HL-60/S4 treated with phorbol 12-myristate 13-acetate at 8.2 ng/mL for 4 days and 3 days (cell line): ENCODE data around the gene OARD1.
"Not testable (repeated sequence)": the region's sequence is repeated elsewhere in the genome, so short reads cannot be mapped to it uniquely, and the experiment has no call there.

Source experiments
- in situ Hi-C: fragments of 300-500 bp; cut with MboI; formaldehyde crosslinking; loops from 2 replicates; pipeline ENCODE4 v1.15.0; 2022; ENCODE audit warnings: low sequenced_read_pairs

Gene OARD1

DNA sequence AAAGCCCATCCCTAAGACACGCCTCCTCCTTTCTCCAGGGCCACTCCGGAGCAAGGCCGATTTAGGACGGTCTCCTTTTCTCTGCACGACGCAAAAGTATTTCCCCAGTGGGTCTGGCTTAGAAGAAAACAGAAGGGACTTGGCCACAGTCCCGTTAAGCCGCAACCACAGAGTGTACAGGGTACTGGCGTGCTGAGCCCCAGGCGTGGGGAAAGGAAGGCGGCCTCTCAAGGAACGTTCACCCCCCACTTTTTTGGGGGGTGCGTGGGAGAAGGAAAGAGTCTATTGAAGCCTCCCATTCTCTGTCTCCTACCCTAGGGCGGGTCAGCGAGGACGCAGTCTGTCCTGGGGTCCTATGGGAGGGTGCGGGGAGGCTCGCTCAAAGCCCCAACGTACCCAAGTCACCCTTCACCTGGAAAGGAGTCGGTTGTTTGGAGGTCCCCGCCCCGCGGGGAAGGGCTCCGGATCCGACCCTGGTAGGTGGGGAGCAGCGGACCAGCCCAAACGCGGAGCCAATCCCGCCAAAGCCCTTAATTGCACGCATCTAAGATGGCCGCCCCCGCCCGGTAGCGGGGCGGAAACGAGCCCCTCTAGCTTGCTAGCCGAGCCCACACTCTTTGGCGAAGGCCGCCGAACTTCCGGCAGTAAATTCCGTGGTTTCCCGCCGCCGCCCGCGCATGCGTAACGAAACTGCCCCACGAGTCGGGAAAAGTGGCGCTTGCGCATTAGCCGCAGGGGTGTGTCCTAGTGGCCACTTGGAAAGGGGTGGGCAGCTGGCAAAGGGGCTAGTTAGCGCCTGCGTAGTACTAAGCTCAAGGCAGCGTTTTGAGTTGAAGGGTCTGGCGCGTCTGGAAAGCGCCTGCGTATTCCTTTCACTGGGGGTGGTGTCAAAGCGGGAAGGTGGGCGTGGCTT is at the start of gene OARD1:
TSS of gene OARD1 (minus strand) at position 434 of the 913 bp plus-strand sequence. CDS start 722 bp downstream, outside the sequence.
- in situ Hi-C loops: no loop called here

GRCh38 chr6:41120058-41120457 is 47.9 kb upstream of the OARD1 start:
- in situ Hi-C loops: no loop called here

GRCh38 chr6:41119508-41119907 is 47.4 kb upstream of the OARD1 start:
- in situ Hi-C loops: no loop called here

DNA sequence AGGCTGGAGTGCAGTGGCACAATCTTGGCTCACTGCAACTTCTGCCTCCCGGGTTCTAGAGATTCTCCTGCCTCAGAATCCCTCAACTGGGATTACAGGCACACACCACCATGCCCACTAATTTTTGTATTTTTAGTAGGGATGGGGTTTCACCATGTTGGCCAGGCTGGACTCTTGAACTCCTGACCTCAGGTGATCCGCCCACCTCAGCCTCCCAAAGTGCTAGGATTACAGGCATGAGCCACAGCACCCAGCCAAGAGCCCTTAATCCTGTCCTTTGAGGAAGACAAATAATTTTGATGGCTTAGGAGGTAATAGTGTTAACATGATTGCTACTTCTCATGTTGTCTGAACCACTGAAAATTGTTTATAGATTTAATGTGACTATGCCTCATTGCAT is 42.9 kb upstream of the OARD1 start:
- in situ Hi-C loops: not testable (repeated sequence)

DNA sequence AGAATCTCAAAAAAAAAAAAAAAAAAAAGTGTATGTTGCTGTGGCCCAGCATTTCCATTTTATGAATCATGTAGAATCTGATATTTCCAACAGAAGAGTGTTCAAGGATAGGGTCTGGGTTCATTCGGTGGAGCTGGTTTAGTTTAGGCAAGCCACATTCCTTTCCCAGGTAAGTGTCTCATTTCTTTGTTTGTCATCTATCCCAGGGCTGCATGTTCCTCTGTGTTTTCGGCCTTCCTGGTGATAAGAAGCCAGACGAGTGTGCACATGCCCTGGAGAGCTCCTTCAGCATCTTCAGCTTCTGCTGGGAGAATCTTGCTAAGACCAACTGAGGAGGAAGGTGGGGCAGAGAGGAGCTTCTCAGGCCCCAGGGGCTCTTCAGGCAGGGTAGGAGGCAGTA is 38.9 kb upstream of the OARD1 start:
- in situ Hi-C loops: no loop called here

- in situ Hi-C loops: no loop called here
These were observed 31.7 kb upstream of the OARD1 start for GRCh38 chr6:41103847-41104246.

- in situ Hi-C loops: no loop called here
These were observed 28.7 kb upstream of the OARD1 start for GRCh38 chr6:41100871-41101287.

DNA sequence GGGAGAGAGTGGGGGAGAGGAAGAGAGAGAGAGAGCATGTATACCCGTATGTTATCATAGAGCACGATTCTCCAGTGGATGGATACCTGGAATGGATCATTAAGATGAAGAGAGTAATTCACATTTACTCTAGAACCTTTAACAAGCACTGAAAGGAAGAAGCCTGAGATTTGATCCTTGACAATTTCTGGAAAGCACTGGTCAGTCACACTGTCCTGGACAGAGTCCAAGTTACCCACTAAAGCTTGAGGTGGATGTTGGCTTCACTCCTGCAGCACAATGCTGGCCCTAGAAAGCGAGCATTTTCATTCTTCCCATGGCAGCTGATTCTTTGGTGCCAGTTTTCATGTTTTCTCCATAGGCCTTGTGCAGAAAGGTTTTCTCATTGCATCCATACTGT is 26.2 kb upstream of the OARD1 start:
- in situ Hi-C loops: loop anchor here (10.0 to 25.0 kb wide), 2 partner anchors 89 to 216 kb away; no protein-coding TSS in a partner anchor

DNA sequence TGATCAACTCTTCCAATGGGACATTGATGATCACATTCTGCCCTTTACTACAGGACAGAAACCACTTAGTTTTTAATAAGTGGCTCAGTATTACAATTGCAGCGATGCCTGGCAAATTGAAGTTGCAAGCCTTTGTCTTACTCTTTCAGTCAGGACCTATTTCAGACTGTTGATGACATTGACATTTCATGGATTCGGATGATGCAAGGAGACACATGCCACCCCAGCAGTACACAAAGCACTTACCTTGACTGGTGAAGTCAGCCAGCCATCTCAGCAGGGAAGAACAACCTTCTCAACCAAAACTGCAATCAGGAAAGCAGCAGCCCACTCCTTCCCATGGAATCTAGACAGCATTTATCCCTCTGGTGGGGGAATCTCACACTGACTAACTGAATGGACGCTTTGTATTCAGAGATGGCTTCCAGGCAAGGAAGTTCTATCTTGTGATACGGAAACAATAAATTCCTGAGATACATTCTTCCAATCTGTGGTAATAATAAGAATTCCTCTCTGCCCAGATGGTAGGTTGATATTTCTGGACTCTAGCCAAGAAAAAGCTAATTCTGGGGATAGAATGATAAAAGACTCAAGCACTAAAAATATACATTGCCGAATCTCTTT is 25.4 kb upstream of the OARD1 start:
- in situ Hi-C loops: loop anchor here (10.0 to 25.0 kb wide), 2 partner anchors 90 to 217 kb away; no protein-coding TSS in a partner anchor

GRCh38 chr6:41093729-41094128 is 21.6 kb upstream of the OARD1 start:
- in situ Hi-C loops: loop anchor here (10.0 to 25.0 kb wide), 2 partner anchors 94 to 221 kb away; no protein-coding TSS in a partner anchor

DNA sequence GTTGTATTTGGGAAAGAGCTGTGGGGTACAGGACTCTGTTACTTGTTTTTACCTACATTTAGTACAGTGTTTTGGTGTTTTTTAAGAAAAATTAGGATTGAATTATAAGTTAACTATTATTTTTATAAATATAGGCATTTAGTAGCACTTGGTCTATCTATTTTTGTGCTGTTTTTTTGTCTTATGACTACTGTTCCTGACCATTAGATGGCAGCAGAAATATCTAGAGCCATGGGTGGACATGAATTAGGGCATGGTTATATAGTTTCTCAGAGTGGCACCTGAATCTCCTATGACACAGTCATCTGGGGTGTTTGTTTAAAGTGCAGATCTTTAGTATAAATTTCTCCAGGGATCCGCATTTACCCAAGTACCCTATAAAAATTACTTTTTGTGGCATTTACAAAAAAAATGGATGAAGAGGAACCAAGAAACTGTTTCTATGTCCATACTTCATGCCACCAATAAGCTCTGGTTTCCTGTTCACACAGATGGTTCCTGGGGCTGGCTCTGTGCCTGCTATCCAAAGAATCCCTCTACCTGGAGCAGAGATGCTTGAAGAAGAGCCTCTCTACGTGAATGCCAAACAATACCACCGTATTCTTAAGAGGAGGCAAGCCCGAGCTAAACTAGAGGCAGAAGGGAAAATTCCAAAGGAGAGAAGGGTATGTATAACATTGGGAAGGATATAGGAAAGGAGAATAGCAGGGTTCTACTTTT is 20.4 kb upstream of the OARD1 start:
- in situ Hi-C loops: loop anchor here (10.0 to 25.0 kb wide), 2 partner anchors 95 to 222 kb away; no protein-coding TSS in a partner anchor

- in situ Hi-C loops: loop anchor here (10.0 to 25.0 kb wide), 2 partner anchors 96 to 224 kb away; no protein-coding TSS in a partner anchor
These were observed 18.9 kb upstream of the OARD1 start for GRCh38 chr6:41090841-41091761.

- in situ Hi-C loops: loop anchor here (25.0 kb wide), 1 partner anchor 99 kb away; no protein-coding TSS in a partner anchor
These were observed 16.3 kb upstream of the OARD1 start for GRCh38 chr6:41088451-41088850.

DNA sequence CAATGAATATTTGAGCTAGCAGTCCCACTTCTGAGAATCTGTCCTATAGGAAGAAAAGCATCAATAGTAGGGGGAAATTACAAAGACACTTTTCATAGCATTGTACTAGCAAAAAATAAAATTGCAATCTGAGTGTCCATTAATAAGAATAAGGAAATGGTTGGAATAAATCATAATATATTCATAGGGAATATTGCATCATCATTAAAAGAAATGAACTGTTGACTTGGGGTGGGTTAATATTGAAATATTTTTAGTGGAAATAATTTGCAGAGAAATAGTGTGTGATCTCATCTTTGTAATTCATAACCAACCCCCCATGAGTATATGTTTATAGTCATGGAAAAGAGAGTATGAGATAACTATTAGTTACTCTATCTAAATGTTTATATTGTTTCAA is 13.0 kb upstream of the OARD1 start:
- in situ Hi-C loops: loop anchor here (25.0 kb wide), 1 partner anchor 102 kb away; no protein-coding TSS in a partner anchor

GRCh38 chr6:41083072-41083471 is 10.9 kb upstream of the OARD1 start:
- in situ Hi-C loops: loop anchor here (25.0 kb wide), 1 partner anchor 104 kb away; no protein-coding TSS in a partner anchor

GRCh38 chr6:41080621-41081020 is 8.5 kb upstream of the OARD1 start:
- in situ Hi-C loops: loop anchor here (25.0 kb wide), 1 partner anchor 107 kb away; no protein-coding TSS in a partner anchor

- in situ Hi-C loops: loop anchor here (25.0 kb wide), 1 partner anchor 108 kb away; no protein-coding TSS in a partner anchor
These were observed 6.9 kb upstream of the OARD1 start for GRCh38 chr6:41079080-41079479.

- in situ Hi-C loops: loop anchor here (25.0 kb wide), 1 partner anchor 109 kb away; no protein-coding TSS in a partner anchor
These were observed 5.9 kb upstream of the OARD1 start for GRCh38 chr6:41078101-41078500.

- in situ Hi-C loops: loop anchor here (25.0 kb wide), 1 partner anchor 110 kb away; no protein-coding TSS in a partner anchor
These were observed 5.4 kb upstream of the OARD1 start for GRCh38 chr6:41077536-41077935.
